ENCODE data around the gene IFIH1. TPM values are rescaled to one million over a fixed set of nuclear protein-coding genes. Genes with fewer than 3 reads are reported as not detected.

IFIH1 gene
- total and polyA plus RNA-seq, 2 of the 8 experiments (the other 6 are each of a cell fraction or from before 2014, with no cell fraction given) = 0.32 to 2.0 TPM

- peak in 1 of 2 experiments; percentile 44; a peak in 1 of 4 replicates for TF ChIP-seq SIN3A (conservative IDR thresholded peaks at IDR 0.05 in 1 of 2, IDR thresholded peaks at IDR 0.05 in 1 of 2; ENCODE audit: low read depth in 1 of 2, low read length in 2 of 2)
- peak; percentile 96 for TF ChIP-seq CHD2 (IDR thresholded peaks at IDR 0.05; ENCODE audit: low read length)
- TF ChIP-seq TAF1 (IDR thresholded peaks at IDR 0.05; ENCODE audit: low read depth, low read length) = peak; percentile 82
- TF ChIP-seq NRF1 (IDR thresholded peaks at IDR 0.05; ENCODE audit: low read depth, low read length) = peak; percentile 26; the same call in 1 of the 2 replicates
- 0 out of 2 replicates have a peak, but pooled peaks have one; percentile 70 for TF ChIP-seq TCF12 (IDR thresholded peaks at IDR 0.05; ENCODE audit: low read depth, low read length)
- peak; percentile 38; the same call in 1 of the 2 replicates for TF ChIP-seq JUND (IDR thresholded peaks at IDR 0.05; ENCODE audit: low read length)
- TF ChIP-seq CREB1 (IDR thresholded peaks at IDR 0.05) = peak; percentile 79
- TF ChIP-seq TBP (IDR thresholded peaks at IDR 0.05; ENCODE audit: low read depth, low read length) = peak; percentile 73; the same call in 1 of the 2 replicates
- no peak for TF ChIP-seq GTF2F1 (IDR thresholded peaks at IDR 0.05; ENCODE audit: borderline replicate concordance, low read depth, low read length)
- TF ChIP-seq SIRT6 (IDR thresholded peaks at IDR 0.05; ENCODE audit: low read length) = no peak
- TF ChIP-seq POLR2AphosphoS5 (IDR thresholded peaks at IDR 0.05; ENCODE audit: low read depth, low read length) = peak; percentile 91
- TF ChIP-seq SRF (IDR thresholded peaks at IDR 0.05; ENCODE audit: low read depth, low read length) = no peak
- peak; percentile 75 for TF ChIP-seq PHF8 (conservative IDR thresholded peaks at IDR 0.05; ENCODE audit: low read depth, low read length)
- no peak for TF ChIP-seq NANOG (IDR thresholded peaks at IDR 0.05; ENCODE audit: insufficient read depth, low read depth, low read length, poor library complexity, severe bottlenecking)
These were observed 25.5 kb upstream of the IFIH1 start, which contains the start of gene GCA (continued) for GRCh38 chr2:162343824-162344616.

All from H1 (cell line).